Kidney capillary endothelial cell (primary cell): ENCODE results near the gene WBP2.
"Not testable (repeated sequence)": the region's sequence is repeated elsewhere in the genome, so short reads cannot be mapped to it uniquely, and the experiment has no call there.

Experiments used
- DNase-seq: peaks from one replicate; pipeline ENCODE4 v3.0.0-alpha.2; 2018; ENCODE audit warnings: low spot score

Gene WBP2

GRCh38 chr17:75813081-75814020 lies 41.8 kb downstream of the WBP2 start:
- no peak for DNase-seq

DNA sequence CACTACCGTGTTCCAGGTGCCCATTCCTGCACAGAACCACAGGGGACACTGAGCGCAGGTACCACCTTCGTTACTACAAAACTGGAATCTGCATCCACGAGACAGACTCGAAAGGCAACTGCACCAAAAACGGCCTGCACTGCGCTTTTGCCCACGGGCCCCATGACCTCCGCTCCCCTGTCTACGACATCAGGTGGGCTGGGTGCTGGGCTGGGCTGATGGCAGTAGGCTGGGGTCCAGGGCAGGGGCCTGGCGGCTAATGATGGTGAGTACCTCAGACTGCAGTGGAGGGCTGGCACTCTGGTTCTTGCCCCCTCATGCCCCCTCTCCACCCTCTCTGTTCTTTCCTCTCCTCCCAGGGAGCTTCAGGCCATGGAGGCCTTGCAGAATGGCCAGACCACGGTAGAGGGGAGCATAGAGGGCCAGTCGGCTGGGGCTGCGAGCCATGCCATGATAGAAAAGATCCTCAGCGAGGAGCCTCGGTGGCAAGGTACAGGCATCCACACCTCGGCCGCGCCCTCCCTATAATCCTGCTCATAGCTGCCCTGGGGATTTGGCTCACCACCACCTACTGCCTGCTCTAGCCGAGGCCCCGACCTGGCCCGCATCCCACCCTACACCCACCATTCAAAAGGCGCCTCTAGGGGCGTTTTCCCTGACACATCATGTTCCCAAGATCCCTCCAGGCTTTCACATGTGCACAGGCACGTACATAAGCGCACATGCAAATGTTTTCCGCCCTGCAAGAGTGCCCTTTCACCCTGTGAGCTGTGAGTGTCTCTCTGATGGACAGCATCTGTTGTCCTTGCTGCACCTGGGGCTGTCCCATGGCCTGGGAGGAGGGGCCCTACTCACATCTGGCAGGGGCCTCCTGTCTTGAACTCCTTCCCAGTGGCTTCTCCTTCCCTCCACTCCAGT lies 42.8 kb downstream of the WBP2 start:
- no peak for DNase-seq

DNA sequence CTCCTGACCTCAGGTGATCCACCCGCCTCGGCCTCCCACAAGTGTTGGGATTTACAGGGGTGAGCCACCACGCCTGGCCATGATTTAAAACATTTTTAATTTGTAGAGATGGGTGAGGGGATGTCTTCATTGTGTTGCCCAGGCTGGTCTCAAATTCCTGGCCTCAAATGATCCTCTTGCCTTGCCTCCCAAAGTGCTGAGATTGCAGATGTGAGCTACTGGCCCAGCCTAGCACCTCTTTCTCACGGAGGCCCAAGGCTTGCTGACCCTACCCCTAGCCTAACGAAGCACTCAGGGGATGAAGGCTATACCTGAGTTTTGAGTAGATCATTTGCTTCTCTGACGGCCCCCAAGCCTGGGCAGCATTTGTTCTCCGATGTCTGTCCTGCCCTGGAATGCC lies 44.0 kb downstream of the WBP2 start:
- DNase-seq: no peak

DNA sequence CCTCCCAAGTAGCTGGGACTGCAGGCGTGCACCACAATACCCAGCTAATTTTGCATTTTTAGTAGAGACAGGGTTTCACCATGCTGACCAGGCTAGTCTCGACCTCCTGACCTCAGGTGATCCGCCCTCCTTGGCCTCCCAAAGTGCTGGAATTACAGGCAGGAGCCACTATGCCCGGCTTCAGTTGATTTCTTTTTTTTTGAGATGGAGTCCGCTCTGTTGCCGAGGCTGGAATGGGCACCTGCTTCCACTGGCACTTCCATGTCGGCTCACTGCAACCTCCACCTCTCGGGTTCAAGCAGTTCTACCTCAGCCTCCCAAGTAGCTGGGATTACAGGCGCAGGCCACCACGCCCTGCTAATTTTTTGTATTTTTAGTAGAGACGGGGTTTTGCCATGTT lies 44.4 kb downstream of the WBP2 start:
- DNase-seq: not testable (repeated sequence)

GRCh38 chr17:75810216-75810615 lies 44.9 kb downstream of the WBP2 start:
- DNase-seq: no peak

- DNase-seq: no peak
These were observed 45.5 kb downstream of the WBP2 start for GRCh38 chr17:75809631-75810111.

DNA sequence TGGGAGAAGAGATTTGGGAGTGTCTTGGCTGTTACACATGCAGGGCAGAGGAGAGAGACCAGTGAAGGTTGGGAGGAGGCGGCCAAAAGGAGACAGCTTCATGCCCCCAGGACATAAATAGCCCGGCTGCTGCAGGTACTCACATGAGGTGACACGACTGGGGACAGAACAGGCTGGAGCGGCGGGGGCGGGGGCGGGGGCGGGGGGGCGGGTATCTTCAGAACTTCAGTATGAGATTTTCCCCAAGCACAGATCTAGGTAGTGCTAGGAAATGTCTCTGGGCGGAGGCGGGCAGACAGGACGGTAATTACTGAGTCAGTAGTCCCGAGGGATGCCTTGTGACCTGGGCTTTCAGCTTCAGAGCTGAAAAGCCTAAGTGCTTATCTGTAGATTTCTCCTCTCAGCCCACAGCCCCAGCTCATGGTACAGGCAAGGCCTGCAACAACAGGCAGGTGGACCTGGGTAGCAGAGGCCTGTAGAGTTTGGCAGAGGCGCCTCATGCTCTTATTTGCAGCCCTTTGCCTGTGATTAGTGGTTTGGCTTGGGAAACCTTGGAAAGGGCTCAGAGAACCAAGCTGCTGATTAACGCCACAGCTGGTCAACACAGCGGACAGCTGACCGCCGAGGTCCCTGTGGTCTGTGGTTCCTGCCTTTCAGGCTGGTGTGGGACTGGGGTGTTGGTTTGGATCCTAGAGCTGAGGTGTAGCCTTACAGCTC lies 46.1 kb downstream of the WBP2 start:
- DNase-seq: peak; percentile 52

GRCh38 chr17:75808549-75808904 lies 46.6 kb downstream of the WBP2 start:
- DNase-seq: no peak

GRCh38 chr17:75807861-75808260 lies 47.3 kb downstream of the WBP2 start:
- DNase-seq: no peak

- DNase-seq: no peak
These were observed 48.2 kb downstream of the WBP2 start for GRCh38 chr17:75806822-75807500.

- DNase-seq: no peak
These were observed 51.3 kb downstream of the WBP2 start for GRCh38 chr17:75803883-75804282.

- no peak for DNase-seq
These were observed 55.7 kb downstream of the WBP2 start for GRCh38 chr17:75799402-75799801.

DNA sequence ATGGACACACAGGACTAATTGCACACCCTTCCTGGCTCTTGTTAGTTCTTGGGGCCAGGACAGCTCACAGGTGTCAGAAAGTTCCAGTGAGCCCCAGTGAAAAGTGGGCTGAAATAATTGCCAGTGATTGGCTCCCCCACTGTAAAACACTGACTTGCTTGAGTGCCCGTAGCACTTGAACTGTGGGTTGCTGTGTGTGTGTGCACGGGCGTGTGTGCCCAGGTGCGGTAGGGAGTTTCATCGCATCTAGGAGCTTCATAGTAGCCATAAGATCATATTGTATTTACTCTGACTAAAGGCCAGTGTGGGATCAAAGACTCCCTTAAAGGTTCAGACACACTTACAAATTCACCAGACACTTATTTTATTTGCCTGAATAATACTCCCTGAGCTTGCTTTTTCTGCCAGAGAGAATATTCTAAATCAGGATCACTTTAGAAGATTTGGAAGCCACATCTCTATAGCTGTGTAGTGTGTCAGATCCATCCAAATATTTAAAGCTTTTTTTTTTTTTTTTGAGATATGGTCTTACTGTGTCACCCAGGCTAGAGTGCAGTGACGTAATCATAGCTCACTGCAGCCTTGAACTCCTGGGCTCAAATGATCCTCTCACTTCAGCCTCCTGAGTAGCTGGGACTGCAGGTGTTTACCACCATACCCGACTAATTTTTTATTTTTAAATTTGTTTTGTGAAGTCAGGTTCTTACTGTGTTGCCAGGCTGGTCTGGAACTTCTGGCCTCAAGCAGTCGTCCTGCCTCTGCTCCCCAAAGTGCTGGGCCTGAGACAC lies 59.1 kb downstream of the WBP2 start:
- DNase-seq: no peak
